HG03457 (cell line): ENCODE results near the gene TNFRSF25.

Source experiments
- ATAC-seq: cut with Tn5 transposase; IDR thresholded peaks from one replicate; pipeline ENCODE4 v1.9.1; 2021; ENCODE audit warnings: moderate number of reproducible peaks; ENCODE audit not compliant: unreplicated experiment

TNFRSF25 gene

DNA sequence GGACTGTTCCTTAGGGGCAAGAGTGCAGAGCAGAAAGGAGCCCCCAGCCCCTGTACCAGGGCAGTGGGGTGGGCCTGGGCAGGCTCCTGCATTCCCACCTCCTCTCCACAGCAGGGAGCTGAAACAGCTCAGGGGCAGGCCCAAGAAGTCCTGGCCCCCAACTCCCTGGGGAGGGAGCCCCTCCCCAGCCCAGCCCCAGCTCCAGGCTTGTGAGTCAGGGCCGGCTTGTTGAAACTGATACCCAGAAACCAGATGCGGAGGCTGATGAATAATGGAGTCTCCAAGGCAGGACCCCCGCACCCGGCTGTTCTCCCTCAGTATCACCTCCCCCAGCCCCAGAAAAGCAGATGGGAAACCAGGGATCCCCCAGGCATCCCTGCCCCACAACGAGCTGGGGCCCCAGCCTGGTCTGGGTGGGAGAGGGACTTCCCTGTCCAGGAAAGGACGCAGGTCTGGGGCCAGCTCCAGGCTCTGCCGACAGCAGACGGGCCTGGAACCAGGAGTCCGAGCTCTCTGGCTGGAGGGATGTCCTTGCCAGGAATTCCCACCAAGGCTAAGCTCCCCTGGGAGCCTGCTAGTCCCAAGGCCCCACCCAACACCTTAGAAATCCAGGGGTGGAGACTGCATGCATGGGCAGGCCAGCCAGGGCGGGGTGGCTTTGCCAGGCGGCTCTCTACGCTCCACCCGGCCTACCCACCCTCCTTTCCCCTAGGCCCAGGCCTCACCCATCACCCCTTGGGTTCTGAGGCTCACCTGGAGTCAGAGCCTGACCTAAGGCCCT is 22.8 kb upstream of the TNFRSF25 start:
- no peak for ATAC-seq

- ATAC-seq = no peak
Measured at GRCh38 chr1:6487804-6488484, 22.0 kb upstream of the TNFRSF25 start.

- ATAC-seq = no peak
Measured at GRCh38 chr1:6486433-6487011, 20.5 kb upstream of the TNFRSF25 start.

GRCh38 chr1:6485168-6486101 is 19.5 kb upstream of the TNFRSF25 start:
- ATAC-seq = no peak

DNA sequence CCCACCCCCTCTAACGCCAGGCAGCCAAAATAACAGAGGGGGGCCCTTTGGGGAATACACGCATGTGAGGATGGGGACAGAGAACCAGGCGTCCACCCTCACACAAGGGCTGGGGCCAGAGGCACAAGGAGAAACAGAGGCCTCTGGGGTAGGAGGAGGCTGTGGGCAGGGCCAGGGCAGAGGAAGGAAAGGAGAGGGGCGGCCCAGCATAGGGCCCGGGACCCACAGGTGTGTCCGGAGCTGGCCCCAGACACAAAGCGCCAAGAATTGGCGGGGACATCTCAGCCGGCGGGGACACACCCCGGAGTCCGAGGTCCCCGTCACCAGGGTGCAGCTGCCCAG is 18.8 kb upstream of the TNFRSF25 start:
- ATAC-seq = no peak

DNA sequence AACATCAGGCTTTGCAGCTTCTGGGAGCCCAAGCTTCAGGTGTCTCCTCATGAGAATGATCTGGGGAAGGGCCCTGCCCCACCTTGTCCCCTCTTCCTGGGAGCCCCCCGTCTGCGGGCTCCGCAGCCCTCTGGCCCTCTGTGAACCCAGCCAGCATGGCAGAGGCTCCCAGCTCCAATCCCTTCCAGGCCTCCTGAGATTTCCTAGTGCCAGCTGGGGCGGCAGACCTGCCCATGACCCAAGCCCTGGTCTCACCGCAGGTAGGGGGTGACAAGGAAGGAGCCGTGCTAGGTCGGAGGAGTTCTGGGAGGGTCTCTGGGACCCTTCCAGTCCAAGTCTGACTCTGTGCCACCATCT is 17.8 kb upstream of the TNFRSF25 start:
- no peak for ATAC-seq

GRCh38 chr1:6483017-6483760 is 17.2 kb upstream of the TNFRSF25 start:
- ATAC-seq = no peak

- ATAC-seq = no peak
Measured at GRCh38 chr1:6481820-6482219, 15.8 kb upstream of the TNFRSF25 start.

DNA sequence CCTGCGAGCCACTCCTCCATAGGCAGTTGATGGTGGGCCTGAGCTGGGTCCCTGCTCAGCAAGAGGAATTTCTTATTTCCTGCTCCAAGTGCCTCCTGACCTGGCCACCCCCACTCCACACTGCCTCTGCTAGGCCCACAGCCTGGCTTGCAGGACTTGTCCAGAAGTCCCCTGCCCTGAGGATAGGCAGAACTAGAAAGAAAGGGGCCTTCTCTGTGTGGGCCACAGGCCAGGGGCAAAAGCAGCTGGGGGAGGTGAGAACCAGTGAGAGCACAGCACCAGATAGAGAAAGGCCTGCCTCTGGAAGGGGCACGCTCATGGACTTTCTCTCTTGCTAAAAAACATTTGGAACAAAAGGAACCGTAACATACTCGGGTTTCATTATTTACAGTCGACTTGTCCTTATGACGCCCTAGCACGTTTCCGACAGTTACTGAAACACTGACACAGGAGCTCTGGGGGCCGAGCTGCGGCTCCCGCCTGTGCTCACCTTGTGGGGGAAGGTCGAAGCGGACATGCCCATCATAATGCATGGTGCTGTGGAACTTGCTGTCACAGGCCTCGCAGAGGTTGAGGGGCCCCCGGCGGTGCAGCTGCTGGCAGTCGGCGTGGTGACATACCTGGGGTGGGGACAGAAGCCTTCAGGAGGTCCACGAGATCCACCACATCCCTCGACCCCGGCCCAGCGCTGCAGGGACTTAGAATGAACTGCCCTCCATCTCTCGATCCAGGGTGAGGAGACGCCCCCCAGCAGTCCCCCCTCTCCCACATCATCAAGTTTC is 11.3 kb upstream of the TNFRSF25 start:
- ATAC-seq = no peak

DNA sequence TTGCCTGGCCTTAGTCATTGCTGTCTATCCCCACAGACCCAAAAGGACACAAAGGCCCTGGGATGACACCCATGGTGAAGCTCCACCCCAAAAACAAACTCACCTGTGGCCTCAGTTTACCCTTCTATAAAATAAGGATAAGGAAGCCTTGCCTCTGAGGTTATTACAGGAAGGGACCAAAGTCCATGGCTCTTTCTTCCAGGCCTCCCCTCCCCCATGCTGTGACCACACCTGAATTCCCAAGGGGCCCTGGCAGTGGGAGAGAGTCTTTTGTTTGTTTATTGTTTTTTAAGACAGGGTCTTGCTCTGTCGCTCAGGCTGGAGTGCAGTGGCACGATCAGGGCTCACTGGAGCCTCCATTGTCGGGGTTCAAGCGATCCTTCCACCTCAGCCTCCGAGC is 10.5 kb upstream of the TNFRSF25 start:
- no peak for ATAC-seq

GRCh38 chr1:6475381-6476133 is 9.6 kb upstream of the TNFRSF25 start:
- ATAC-seq = no peak

DNA sequence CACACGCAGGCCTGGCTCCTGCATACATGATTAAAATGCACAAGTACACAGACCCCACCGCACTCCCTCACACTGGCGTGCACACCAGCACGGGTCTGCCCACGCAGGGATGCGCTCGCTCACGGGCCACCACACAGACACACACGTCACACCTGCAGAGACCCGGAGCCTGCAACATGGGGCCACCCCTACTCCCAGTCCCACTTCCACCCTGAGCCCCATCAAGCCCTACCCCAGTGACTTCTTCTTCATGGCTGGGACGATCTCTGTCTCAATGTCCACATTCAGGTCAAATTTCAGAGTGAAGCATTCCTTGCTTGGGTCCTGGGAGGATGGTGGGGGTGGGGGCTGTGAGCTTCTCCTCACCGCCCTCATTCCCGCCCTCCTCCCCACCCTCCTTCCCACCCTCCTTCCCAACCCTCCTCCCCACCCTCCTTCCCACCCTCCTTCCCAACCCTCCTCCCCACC is 8.9 kb upstream of the TNFRSF25 start:
- no peak for ATAC-seq

DNA sequence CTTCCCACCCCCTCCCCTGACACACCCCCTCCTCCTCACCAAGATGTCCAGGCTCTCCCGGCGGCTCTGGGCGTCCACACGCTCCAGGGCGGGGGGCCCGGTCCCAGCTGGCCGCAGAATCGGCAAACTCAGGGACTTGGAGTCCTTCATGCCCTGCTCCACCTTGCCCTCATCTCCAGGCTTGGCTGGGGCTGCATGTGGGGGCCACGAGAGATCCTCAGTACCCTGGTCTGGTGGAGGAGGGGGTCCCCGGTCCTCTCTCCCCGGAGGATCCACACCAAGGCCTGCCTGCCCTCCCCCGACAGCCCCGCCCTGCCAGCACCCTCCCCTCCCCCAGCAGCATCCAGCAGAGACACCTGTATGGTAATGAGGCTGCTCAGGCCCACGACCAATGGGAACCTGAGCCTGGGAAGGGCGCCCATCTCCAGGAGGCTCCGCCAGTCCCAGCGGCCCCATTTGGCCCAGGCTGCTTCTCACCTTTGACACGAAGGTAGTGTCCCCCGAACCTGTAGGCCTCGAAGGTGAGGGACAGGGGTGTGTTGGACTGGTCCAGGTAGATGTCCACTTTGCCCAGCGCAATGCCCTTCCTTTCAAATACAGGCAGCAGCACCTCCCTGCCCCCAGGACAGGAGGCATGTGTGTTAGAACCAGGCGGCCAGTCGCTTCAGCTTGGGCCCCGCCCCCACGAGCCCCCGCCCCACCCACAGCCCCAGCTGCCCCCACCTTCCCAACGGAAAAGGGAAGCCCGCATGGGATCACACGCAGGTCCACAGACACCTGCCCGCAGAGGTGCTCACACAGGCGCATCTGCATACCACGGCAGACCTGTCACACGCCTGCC is 8.2 kb upstream of the TNFRSF25 start:
- no peak for ATAC-seq

DNA sequence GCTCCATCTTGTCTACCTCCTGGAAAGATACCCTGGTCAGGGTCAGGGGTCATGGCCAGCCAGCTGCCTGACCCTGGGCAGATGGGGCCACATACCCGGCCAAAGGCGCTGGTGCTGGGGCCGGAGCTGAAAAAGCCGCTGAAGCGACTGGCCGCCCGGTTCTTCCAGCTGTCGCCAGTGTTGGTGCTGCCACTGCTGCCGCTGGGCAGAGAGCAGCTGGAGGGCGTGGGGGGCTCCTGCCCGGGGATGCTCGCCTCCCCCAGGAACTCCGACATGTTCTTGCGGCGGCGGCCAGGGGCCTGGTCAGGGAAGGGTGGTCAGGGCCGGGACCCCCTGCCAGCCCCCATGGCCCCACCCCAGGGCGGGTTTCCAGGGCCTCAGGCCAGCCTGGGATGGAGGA is 7.2 kb upstream of the TNFRSF25 start:
- ATAC-seq = no peak

DNA sequence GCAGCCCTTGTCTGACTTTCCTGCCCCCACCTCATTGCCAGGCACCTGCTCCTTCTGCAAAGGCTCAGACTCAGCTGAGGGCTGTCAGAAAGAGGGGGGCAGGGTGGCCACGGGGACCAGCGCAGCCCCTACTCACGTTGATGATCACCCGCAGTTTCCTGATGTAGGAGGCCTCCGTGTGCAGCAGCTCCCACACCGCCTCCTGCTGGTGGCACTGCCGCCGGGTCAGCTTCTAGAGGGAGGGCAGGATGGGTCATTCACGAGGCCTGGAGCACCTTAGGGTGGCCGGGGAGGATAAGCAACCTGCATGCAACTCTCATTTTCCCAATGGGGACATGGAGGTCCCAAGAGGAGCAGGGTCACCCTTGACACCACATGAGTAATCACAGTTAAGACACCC is 6.4 kb upstream of the TNFRSF25 start:
- no peak for ATAC-seq

DNA sequence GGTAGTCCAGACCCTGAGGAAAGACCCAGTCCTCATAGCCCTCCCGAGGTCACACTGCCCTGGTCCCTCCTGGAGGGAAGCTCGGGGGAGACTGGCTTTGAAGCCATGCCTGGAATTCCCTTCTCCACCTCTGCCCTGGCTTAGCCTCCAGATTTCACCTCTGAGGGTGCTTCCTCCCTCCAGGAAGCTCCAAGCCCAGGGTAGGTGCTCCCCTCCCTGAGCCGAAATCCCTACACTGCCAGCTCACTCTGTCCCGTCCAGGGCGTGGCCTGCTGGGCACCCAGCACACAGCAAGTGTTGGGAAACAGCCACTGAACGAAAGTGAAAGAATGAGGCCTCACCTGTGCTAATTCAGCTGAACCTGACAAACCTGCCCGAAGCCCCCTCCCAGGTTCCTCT is 6.0 kb upstream of the TNFRSF25 start:
- no peak for ATAC-seq

- ATAC-seq = no peak
Measured at GRCh38 chr1:6471086-6471969, 5.4 kb upstream of the TNFRSF25 start.
